GM19324 (cell line): ENCODE results near the gene EPN2.
"Not testable (repeated sequence)": the region's sequence is repeated elsewhere in the genome, so short reads cannot be mapped to it uniquely, and the experiment has no call there.

ENCODE experiments used
- ATAC-seq: cut with Tn5 transposase; IDR thresholded peaks from one replicate; pipeline ENCODE4 v1.9.1; 2021; ENCODE audit warnings: mild to moderate bottlenecking, moderate library complexity; ENCODE audit not compliant: unreplicated experiment, low FRiP score

Gene EPN2

DNA sequence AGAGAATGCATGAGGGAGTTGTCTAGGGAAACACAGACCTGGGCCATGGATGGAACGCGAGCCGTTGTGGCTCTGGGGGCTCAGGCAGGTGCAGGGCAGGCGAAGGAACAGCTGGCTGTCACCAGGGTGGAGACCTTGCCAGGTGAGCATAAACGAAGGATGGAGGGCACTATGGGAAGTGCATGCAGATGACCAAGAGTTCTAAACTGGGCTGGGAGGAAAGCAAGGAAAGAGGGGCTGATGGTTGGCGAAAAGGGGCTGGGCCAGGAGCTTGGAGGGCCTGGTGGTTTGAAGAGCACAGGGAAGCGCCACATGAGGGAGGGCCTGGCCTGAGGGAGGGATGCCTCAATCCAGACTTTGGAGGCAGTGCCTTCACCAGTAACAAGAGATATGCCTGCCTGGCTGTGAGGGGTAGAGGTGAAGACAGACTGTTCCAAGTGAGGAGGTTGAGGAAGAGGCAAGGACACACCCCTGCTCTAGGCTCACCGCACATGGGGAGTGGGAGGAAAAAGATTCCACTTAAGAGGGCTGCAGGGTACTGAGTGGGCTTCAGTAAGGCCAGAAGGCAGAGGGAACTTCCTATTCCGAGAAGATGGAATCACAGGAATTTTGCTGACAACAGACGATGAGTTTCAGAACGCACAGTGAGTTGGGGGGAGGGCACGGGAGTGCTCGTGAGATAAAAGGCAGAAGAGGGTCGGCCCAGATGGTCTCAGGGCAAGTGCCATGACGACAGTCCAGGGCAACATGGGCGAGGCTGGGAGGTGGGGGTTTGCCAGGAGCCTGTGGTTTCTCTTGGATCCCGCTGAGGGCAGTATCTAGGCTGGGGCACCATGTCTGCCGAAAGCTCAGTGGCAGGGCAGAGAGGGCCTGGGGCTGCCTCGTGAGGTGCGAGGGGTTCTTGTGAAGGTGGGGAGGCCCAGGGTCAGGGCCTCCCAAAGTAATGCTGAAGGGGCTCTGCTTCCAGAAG, 104.8 kb downstream of the EPN2 start:
- ATAC-seq = no peak

DNA sequence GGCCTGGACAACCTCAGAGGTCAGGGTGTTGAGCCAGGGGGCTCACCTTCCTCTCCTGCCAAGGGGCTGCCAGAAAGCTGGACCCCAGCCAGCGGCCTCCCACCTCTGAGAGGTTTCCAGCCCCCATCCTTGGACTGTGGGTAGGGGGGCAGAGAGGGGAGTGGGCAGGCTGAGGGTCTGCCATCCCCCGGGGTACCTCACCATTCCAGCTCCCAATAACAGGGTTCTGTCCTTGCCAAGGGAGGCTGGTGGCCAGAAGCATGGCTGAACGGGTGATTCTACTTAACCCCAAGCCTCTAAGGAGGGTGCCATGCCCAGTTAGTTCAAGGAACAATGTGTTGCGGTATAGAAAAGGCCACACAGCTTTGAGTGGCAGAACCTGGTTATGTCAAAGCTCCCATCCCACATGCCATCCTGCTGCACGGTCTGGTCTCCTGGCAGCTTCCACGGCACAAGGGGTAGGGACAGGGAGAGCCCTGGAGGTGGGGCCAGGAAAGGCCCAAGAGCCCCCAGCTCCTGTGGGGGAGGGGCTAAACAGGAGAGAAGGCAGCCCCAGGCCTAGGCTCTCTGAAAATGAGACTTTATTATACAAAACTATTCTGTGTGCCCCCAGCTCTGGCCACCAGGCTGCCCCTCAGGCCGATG, 105.6 kb downstream of the EPN2 start:
- ATAC-seq = no peak

DNA sequence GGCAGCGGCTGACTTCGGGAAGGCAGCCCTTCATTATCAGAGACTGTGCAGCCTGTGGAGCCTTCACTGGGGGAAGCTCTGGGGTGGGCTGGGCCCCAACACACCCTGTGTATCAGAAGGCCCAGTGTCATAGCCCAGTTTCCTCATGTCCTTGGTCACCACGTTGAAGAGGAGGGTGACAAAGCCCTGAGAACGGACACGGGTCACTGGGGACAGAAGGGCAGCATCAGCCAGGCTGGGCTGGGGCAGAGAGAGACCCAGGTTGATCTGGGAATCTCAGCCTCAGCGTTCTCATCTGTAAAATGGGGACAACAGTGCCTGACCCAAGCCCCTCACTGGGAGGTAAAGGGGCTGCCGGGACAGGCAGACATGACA, 106.1 kb downstream of the EPN2 start:
- no peak for ATAC-seq

DNA sequence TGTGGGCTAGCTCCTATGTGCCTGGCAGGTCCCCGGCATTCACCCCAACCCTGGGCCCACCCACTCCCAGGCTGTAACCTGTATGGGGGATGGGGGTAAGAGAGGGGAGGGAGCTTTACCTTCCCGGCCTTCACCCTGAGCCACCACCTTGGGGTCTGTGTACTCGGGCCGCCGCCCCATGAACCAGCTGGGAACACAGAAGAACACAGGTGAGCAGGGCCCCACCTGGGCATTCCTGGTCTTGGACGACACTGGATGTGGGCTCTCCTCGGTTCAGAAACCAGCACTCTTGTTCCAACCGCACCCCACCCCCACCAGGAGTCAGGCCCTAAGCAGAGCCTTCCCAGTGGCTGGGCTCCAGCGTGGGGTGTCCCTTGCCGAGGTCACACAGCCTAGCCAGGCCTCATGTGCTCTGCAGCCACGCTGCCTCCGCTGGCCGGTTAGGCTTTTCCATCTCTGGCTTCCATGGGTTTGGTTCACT, 106.5 kb downstream of the EPN2 start:
- ATAC-seq = no peak

DNA sequence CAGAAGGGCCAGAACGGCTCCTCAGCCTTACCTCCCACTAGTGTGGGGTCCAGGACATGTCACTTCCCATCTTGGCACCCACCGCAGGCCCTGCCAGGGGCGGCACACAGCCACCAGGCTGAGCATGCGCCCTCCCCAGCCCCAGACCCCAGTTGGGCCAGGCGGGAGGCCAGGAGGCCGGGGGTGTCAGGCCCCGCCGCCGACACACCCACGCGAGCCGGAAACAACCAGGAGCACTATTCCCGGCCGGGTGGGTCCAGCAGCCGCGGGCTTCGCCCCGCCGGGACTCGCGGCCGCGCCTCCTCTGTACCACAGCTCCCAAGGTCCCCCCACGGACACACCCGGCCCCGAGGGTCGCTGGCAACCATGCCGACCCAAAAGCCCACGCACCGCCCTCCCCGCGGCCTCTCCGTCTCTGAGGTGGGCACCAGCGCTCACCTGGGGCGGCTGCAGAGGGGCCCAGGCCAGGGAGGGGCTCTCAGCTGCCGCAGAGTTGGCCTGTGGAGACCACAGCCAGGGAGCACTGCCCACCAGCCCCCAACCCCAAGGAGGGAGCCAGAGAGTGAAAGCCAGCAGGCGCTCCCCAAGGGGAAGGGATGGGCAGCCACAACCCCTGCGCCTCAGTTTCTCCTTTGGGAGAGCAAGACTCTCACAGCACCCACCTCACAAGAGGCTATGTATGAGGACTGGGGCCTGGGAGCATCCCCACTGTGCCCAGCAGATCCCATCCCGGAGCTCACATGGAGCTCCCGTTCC, 107.3 kb downstream of the EPN2 start:
- ATAC-seq = no peak

DNA sequence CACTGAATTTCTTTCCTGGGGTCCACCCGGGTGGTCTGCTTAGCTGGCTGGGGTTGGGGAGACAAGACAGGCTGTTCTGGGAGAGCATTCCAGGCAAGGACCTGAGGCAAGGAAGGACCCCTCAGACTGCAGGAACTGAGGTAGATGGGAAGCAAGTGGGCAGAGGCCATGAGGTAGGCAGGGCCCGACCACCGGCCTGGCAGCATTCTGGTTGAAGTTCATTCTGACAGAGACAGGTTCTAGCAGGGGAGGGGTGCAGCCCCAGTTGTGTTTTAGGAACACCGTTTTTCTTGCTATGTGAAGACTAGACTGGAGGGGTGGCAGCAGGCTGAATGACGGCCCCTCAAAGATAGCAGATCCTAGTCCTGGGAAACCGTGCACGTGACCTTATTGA, 107.9 kb downstream of the EPN2 start:
- ATAC-seq = no peak

DNA sequence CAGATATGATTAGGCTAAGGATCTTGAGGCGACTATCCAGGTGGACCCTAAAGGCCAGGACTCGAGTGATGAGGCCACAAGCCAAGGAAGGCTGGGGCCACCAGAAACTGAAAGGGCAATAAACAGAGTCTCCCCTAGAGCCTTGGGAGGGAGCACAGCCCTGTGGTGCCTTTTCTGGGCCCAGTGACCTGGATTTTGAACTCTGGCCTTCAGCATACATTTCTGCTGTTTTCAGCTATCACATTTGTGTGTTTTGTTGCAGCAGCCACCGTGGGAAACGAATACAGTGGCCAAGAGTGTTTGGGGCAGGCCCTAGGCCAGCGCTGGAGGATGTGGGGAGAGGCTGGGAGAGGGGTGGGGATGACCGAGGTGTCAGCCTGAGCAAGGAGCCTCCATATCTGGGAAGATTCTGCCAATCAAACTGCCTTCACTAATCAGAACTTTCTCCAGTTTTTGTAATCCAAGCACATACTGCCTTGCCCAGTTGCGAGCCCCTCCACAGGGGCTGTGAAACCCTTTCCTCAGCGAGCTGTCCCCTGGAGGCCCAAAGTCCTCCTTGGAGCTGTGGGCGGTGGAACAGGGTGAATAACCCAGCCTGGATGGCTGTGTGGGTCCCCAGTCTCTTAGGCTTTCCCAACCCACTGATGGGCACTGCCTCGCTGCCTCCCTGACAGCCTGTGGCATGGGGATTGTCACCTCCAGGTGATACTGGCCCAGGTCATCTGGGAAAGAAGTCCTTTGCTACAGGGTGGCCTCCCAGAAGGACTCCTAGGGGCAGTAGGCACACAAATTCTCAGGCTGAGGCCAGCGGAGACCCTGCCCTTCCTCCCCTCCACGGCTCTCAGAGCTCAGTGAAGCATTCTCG, 108.6 kb downstream of the EPN2 start:
- no peak for ATAC-seq

DNA sequence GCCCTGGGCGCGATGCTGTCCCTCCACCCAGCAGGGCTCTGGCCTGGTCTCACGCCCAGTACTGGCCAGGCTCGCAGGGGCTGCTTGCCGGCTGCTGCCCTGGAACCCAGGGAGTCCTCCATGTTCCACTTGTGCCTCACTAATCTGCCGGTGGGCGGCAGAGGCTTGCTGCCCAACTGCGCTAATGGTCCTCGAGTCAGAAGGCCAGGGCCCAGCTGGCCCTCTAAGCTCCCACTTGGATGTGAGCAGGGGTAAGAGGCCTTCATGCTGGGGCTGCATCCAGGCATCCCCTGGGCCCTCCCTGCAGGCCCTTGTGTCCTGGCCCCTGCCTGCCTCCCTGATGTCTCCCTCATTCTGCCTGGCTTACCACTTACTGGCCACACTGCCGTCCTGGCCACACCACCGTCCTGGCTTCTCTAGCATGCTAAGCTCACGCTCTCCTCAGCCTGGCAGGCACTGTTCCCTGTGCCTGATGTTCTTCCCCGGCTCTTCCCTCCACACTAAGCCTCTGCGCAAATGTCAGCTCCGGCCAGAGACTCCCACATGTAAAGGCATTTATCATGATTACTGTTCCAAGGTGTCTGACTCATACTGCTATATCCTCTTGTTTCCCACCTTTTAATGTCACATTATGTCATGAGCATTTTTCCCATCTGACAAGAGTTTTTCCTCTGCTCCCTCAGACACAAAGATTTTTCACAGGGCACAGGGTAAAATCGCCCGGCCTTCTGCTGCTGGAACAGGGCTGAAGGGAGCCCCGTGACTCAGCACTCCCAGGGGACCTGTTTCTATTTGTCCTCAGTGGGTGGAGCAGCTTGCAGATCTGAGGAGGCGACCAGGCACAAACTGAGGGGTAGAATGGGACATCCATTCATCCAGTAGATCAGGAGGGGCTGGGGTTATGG, 109.4 kb downstream of the EPN2 start:
- ATAC-seq = no peak

DNA sequence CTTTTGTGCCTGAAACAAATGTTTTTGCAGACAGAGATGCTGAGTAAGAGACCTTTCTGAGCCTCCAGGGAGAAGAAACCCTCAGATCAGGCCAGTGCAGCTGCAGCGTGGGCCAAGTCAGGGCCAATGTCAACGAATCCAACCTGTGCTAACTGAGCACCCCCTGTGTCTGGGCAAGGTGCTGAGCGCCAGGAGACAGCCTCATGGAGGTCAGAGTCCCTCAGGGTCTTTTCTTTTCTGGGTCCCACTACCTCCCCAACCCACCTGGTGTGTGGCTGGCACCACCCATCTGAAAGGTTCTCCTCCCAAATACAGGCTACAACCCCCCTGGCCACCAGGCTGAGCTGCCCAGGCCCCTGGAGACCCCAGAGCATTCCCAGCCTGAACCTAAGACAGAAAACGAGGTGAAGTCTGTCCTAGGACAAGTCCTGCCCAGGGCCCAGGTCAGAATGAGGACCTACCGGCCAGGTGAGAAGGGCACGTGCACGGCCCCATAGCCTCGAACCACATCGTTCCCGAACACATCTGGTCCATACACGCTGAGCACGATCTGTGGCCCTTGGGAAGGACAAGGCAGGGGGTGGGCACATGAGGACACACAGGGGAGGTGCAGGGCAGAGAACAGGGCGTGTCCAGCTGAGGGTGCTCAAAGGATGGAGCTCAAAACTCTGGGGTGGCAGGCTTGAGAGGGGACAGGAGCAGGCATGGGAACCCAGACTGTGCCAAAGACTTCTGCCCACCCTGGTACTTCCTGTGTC, 110.3 kb downstream of the EPN2 start:
- no peak for ATAC-seq

DNA sequence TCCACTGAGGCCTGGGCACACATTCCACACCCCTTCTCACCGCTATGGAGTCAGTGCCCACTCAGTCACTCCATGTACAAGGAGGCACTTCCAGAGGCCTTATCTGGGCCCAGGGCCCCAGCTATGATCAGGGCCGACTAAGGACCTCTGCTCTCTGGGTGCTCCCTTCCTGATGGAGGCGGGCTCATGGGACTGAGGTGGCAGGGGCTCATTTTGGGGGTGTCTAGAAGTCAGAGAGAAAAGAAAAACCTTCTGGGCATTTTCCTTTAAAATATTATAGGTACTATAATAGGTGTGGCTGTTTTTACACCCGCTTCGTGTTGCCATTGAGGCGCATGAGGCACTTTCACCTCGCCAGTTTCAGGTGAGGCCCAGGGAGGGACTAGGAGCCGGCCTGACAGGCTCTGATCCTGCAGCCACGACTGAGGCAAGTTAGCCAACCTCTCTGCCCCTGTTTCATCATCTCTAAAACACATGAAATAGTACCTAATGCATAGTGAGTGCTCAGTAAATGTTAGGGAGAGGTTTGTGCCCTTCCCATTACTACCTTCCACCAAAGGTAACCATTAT, 111.0 kb downstream of the EPN2 start:
- ATAC-seq = no peak

DNA sequence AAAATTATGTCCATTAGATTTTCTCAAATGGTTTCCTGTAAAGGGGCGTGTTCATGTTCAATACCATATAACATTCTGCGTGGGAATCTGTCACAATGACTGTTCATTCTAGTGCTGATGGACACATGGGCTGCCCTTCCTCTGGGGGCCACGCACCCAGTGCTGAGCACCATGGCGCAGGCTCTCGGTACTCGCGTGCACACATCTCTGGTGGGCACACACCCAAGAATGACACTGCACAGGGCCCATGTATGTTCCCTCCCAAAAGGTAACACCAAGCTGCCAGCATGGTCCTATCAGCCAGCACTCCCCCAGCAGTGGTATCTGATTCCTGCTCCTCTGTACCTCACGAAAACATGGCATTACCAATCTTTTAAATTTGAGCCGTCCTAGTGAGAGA, 111.6 kb downstream of the EPN2 start:
- no peak for ATAC-seq

DNA sequence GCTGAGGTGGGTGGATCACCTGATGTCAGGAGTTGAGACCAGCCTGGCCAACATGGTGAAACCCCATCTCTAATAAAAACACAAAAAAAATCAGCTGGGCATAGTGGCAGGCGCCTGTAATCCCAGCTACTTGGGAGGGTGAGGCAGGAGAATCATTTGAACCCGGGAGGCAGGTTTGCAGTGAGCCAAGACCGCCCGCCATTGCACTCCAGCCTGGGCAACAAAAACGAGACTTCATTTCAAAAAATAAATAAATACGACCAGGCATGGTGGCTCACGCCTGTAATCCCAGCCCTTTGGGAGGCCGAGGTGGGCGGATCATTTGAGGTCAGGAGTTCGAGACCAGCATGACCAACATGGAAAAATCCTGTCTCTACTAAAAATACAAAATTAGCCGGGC, 116.2 kb downstream of the EPN2 start:
- ATAC-seq = not testable (repeated sequence)

DNA sequence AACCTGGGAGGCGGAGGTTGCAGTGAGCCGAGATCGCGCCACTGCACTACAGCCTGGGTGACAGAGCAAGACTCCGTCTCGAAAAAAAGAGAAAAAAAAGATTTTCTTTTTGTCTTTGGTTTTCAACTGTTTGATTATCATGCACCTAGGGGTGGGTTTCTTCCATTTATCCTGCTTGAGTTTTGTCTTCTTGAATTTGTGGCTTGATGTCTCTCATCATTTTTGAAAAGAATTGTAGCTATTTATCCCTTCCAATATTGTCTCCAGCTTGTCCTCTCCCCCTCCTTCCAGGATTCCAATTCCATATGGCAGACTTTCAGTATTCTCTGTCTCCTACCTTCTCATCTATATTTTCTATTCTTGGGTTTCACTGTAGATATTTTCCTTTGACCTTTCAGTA, 117.6 kb downstream of the EPN2 start:
- no peak for ATAC-seq

DNA sequence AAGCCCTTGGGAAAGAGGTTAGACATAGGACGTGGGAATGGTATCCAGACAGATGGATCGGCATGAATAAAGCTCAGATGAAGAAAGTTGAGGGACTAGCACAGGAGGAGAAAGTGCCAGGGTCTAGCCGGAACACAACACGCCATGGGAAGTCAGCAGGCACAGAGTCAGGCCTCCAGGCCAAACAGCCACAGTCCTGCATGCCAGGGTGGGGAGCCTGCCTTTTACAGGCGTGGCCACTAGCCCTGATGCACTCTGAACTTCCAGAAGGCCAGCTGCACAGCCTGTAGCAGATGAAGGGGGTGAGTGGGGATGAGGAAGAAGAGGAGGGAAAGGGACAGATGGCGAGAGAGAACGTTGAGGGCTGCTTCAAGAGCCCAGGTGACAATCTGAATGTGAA, 120.2 kb downstream of the EPN2 start:
- ATAC-seq = no peak

DNA sequence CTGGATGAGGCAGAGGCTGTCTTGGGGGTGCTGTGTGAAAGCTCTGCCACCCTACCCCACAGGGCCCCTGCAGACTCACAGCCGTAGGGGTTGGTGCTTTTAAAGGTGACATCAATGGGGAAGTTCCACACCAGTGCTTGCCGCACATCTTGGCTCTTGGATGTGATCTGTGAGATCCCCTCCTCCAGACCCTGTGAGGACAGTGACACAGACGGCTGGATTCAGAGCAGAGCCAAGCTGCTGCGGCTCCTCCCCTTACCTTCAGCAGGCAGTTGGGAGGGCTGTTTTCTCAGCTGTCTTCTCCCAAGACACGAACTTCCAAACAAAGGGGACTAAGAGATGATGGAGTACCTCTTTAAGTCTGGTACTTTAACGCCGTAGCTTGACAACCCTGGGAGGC, 120.6 kb downstream of the EPN2 start:
- ATAC-seq = no peak

DNA sequence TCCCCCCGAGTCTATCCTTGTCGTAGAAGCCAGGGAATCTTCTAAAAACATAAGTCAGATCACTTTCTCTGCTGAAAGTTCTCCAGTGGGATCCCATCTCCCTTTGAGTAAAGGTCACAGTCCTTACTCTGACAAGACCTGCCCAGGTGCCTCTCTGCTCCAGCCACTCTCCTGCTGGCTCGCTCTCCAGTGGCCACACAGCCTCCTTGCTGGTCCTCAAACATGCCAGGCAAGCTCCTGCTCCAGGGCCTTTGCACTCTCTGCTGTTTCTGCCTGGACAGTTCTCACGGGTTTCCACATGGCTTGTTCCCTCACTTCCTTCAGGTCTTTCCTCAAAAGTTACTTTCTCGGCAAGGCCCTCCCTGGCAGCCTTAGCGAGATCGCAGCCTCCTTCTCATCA, 122.0 kb downstream of the EPN2 start:
- no peak for ATAC-seq

DNA sequence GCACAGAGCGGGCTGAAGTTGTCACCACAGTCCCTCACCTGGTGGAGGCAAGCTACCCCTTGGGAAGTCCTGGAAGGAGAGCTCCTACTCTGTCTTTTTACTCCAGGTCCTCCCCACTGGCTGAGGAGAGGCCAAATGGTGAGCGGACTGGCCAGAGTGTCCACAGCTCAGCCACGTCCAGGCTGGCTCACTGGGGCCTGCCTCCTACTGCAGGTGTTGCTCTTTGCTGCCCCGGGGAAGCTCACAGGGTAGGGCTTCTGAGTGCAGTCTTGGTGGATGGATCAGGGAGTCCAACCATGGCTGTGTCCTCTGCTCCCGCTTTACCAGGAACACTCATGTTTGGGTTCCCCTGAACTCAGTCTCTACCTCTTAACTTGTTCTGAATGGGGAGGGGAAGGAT, 122.7 kb downstream of the EPN2 start:
- ATAC-seq = no peak

DNA sequence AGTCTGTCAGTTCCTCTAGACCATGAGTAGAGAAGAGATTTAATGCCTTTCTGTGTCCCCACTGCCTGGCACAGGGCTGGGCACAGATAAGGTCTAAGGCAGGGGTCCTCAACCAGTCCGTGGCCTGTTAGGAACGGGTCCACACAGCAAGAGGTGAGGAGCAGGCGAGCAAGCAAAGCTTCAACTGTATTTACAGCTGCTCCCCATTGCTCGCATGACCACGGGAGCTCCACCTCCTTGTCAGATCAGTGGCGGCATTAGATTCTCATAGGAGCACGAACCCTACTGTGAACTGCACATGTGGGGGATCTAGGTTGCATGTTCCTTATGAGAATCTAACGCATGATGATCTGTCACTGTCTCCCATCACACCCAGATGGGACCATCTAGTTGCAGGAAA, 123.6 kb downstream of the EPN2 start:
- no peak for ATAC-seq
